ENCODE measurements around the gene MARCHF3.
A peak's percentile ranks its signal among the peaks of the same experiment; 100 is the strongest.
"Not testable (repeated sequence)": the region's sequence is repeated elsewhere in the genome, so short reads cannot be mapped to it uniquely, and the experiment has no call there.

MARCHF3 gene

GRCh38 chr5:127051591-127051990 is 21.2 kb upstream of the MARCHF3 start:
- no peak for DNase-seq (ENCODE audit: low read depth)

DNA sequence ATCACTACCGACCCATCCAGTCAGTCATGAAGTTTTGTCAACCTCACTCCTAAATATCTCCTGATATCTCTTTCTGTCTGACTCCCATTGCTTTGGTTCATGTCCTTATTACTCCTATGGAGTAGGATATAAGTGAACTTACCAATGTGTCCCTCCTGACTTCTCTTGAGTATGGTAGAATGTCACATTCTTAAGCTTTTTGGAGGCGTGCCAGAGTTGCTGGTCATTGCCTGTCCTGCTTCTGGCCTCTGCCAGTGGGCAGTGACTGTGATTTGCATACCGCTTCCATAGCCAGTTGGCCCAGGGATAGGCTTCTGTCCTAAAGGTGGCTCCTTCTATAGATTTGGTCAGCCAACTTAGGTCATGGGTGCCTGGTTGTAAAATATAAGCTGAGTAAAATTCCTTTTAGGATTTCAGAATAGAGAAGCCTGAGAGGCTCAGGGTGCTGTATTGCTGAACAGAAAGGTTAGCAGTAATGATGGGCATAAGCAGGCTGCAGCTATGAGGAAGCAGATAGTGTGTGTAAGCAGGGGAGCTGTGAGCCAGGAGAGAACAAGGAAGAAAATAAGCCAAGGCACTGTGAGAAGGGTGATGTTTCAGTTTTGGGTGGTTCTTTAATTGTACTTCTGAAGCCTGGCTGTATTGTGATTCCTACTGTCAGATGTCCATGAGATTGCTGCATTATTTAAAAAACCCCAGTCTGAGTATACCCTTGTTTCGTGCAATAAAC is 16.1 kb upstream of the MARCHF3 start:
- no peak for DNase-seq (ENCODE audit: low read depth)

- DNase-seq (ENCODE audit: low read depth) = no peak
Measured at GRCh38 chr5:127042593-127042992, 12.2 kb upstream of the MARCHF3 start.

GRCh38 chr5:127041571-127041970 is 11.2 kb upstream of the MARCHF3 start:
- no peak for DNase-seq (ENCODE audit: low read depth)

GRCh38 chr5:127040796-127041520 is 10.6 kb upstream of the MARCHF3 start:
- no peak for DNase-seq (ENCODE audit: low read depth)

DNA sequence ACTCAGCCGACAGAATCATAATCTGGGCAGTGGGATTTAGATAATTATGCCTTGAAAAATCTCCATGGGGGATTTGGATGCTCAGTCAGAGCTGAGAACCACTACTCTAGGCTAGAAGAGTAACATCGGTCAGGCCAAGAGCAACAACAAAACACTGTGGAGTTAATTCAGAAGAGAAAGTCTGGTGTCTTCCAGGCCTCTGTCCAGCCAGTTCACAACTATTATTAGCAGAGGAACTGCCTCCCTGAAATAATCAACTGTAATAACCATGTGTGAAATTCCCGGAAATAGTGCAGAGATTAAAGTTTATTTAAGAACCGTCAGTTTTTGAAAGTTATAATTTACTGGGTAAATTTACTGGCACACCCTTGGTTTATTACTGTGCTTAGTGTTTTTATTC is 8.2 kb upstream of the MARCHF3 start:
- DNase-seq (ENCODE audit: low read depth) = no peak

DNA sequence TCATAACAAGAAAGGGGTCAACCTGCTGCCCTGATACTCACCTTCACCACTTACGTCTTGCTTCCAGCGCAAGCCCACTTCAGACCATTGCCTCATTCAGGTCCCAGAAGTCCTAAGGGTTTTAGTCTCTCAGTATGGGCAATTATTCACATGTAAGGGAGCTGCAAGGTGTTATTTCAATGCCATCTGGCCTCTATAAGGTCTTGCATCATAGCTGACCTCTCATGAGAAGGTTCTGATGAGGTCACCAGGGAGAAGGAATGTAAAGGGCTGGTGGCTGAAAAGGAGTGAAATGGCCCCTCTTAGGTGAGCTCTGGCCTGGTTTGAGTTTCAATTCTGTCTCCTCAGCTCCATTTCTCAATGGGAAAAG is 1.5 kb upstream of the MARCHF3 start:
- DNase-seq (ENCODE audit: low read depth) = no peak

GRCh38 chr5:127031147-127031862 is 947 bp upstream of the MARCHF3 start:
- DNase-seq (ENCODE audit: low read depth) = no peak

- peak; percentile 4 for DNase-seq (ENCODE audit: low read depth)
Measured at GRCh38 chr5:127029581-127030258, 638 bp downstream of the MARCHF3 start.

- DNase-seq (ENCODE audit: low read depth) = no peak
Measured at GRCh38 chr5:127028822-127029457, 1.4 kb downstream of the MARCHF3 start.

DNA sequence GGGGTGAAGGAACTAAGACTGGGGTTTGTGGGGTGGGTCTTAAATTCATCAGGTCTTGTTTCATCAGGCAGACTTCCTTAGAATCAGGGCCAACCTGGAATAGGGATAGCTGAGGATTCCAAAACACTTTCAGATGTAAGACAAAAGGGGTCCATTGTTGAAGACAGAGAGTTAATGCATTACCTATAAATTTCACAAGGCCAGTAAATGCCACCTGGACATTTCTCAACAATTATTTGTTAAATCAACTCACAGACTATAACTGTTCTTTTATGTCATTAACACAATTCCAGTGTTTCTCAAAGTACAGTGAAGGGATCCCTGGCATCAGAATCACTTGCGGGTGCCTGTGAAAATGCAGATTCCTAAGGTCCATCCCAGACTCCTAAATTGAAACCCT is 2.8 kb downstream of the MARCHF3 start:
- DNase-seq (ENCODE audit: low read depth) = no peak

GRCh38 chr5:127026166-127026565 is 4.2 kb downstream of the MARCHF3 start:
- DNase-seq (ENCODE audit: low read depth) = no peak

GRCh38 chr5:127025467-127025866 is 4.9 kb downstream of the MARCHF3 start:
- DNase-seq (ENCODE audit: low read depth) = no peak

DNA sequence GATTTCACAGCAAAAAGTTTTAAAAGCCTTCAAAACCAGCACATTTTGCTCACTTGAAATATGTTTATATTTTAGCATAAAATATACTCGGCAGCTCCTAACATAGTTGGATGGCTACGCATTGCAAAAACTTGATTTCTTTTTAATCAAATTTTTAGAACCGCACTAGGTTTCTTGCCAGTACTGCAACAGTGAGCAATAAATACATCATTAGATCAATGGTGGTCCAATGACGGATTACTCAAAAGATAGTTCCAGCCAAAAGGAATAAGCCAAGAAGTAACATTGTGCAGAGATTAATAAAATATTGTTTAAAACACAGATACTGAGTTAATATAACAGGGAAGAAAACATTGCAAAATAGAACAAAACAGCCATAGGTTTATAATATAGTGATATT is 5.5 kb downstream of the MARCHF3 start:
- no peak for DNase-seq (ENCODE audit: low read depth)

- not testable (repeated sequence) for DNase-seq (ENCODE audit: low read depth)
Measured at GRCh38 chr5:127023552-127024191, 6.7 kb downstream of the MARCHF3 start.

DNA sequence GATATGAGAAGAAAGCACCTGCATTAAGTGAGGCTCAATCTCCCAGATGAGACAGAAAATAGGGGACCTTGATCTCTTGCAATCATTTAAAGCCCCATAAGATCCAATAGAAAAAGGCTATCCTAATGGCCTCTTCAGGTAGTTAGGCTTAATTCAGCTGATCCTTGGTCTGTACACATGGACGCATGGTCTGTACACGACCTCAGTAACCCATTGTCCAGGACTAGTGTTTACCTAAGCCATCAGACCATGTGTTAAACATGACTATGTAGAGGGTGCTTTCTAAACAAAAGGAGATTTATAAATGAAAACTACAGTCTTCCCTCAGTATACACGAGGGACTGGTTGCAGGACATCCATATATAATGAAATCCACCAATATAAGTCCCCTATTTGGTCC is 7.5 kb downstream of the MARCHF3 start:
- DNase-seq (ENCODE audit: low read depth) = no peak

DNA sequence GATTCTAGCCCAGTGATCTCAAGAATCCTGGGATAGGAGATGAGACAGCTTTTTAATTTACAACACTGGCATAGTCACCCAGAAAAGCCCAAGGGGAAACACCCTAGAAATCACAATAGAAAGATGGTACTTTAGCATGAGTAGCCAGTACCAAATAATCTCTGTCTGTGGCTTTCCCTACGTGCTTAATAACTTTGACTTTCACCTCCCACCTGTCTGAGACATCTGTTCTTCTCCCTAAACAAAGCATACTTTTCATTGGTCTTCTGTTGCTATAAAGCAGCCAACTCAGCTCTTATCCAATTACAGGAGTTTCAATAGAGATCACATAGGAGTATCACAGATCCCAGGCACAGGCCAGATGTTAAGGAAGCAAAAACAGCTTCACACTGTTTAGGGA is 10.4 kb downstream of the MARCHF3 start:
- no peak for DNase-seq (ENCODE audit: low read depth)

DNA sequence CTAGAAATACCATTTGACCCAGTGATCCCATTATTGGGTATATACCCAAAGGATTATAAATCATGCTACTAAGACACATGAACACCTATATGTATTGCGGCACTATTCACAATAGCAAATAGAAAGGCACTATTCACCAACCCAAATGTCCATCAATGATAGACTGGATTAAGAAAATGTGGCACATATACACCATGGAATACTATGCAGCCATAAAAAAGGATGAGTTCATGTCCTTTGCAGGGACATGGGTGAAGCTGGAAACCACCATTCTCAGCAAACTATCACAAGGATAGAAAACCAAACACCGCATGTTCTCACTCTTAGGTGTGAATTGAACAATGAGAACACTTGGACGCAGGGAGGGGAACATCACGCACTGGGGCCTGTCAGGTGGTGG is 13.6 kb downstream of the MARCHF3 start:
- not testable (repeated sequence) for DNase-seq (ENCODE audit: low read depth)

DNA sequence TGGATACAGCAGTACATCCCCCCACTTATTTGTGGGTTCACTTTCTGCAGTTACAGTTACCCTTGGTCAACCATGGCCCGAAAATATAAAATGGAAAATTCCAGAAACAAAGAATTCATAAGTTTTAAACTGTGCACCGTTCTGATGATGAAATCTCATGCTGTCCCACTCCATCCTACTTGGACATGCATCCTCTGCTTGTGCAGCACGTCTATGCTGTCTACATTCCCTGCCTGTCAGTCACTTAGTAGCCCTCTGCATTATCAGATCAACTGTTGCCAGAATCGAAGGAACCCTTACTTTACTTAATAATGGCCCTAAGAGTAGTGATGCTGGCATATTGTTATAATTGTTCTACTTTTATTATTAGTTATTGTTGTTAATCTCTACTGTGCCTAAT is 14.6 kb downstream of the MARCHF3 start:
- DNase-seq (ENCODE audit: low read depth) = no peak

DNA sequence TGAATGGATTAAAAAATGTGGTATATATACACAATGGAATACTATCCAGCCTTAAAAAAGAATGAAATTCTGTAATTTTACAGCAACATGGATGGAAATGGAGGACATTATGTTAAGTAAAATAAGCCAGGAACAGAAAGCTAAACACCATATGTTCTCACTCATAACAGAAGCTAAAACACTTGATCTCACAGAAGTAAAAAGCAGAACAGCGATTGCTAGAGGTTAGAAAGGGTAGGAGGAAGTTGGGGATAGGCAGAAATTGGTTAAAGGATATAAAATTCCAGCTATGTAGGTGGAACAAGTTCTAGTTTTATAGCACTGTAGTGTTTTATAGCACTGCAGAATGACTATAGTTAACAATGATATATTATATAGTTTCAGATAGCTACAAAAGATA is 15.8 kb downstream of the MARCHF3 start:
- no peak for DNase-seq (ENCODE audit: low read depth)

- DNase-seq (ENCODE audit: low read depth) = no peak
Measured at GRCh38 chr5:127013407-127013806, 17.0 kb downstream of the MARCHF3 start.

DNA sequence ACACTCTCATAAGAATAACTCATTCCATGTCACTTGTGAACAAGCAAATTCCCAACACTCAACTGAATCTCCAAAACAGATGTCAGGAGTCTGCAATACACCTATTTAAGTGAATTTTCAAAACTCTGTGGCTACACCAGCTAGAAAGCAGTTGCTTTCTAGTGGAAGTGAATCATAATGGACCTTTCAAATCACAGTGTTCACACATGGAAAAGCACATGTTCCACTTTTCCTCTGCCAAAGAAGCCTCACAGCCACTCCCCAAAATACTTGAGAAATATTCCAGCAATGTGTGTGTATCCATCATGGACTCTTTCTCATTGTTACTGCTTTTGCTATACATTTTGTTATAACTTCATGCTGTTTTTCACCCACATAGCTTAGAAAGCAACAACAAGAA is 17.4 kb downstream of the MARCHF3 start:
- DNase-seq (ENCODE audit: low read depth) = no peak
